Body of pancreas (tissue), 4 donors: ENCODE data around the gene AUNIP.

ENCODE experiments used
- POLR2A ChIP-seq, 3 donors: fragments of 450-650 bp; IDR thresholded peaks; one replicate each; pipeline ENCODE4 v1.6.1; 2016; ENCODE audit warnings: antibody characterized with exemption in 3 of 3, mild to moderate bottlenecking in 2 of 3
- TF ChIP-seq, protein P1 (sequence below), 7 experiments: fragments of 450-650 bp in 4 of 7; fragments of 200-600 bp in 3 of 7; sonication (generic) in 3 of 7; IDR thresholded peaks; one replicate each; pipeline ENCODE4 v1.5.1; 2016 to 2019; ENCODE audit warnings: antibody characterized with exemption in 7 of 7

DNA sequence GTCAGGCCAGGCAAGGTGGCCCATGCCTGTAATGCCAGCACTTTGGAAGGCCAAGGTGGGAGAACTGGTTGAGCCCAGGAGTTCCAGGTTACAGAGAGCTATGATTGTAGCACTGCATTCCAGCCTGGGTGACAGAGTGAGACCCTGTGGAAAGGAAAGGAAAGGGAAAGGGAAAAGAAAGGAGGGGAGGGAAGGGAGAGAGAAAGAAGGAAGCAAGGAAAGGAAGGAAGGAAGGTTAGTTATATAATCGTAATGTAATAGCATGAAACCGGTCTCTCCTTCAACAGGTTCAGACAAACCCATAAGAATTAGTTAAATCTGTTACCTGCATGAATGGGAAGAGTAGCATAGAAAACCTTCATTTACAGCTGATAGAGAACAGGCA lies 17.4 kb upstream of the AUNIP start:
- TF ChIP-seq POLR2A (IDR thresholded peaks at IDR 0.05): no peak
- TF ChIP-seq, protein P1, sequence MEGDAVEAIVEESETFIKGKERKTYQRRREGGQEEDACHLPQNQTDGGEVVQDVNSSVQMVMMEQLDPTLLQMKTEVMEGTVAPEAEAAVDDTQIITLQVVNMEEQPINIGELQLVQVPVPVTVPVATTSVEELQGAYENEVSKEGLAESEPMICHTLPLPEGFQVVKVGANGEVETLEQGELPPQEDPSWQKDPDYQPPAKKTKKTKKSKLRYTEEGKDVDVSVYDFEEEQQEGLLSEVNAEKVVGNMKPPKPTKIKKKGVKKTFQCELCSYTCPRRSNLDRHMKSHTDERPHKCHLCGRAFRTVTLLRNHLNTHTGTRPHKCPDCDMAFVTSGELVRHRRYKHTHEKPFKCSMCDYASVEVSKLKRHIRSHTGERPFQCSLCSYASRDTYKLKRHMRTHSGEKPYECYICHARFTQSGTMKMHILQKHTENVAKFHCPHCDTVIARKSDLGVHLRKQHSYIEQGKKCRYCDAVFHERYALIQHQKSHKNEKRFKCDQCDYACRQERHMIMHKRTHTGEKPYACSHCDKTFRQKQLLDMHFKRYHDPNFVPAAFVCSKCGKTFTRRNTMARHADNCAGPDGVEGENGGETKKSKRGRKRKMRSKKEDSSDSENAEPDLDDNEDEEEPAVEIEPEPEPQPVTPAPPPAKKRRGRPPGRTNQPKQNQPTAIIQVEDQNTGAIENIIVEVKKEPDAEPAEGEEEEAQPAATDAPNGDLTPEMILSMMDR (IDR thresholded peaks at IDR 0.05): no peak
